Activated T-cell treated with anti-CD3 and anti-CD28 coated beads for 4 hours (primary cell): ENCODE measurements around the gene CLEC7A.

Experiments
- DNase-seq: peaks from one replicate; pipeline ENCODE4 v3.0.0-alpha.2; 2020

CLEC7A gene

GRCh38 chr12:10136637-10137205 lies 6.7 kb upstream of the CLEC7A start:
- no peak for DNase-seq

DNA sequence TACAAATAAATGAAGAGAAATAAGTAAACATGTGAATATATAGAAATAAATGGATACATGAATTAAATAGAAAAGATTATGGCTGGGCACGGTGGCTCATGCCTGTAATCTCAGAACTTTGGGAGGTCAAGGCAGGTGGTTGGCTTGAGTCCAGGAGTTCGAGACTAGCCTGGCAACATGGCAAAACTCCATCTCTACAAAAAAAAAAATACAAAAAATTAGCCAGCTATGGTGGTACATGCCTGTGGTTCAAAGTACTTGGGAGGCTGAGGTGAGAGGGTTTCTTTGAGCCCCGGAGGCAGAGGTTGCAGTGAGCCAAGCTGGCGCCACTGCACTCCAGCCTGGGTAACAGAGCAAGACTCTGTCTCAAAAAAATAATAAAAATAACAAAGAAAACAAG lies 5.1 kb upstream of the CLEC7A start:
- DNase-seq = no peak

DNA sequence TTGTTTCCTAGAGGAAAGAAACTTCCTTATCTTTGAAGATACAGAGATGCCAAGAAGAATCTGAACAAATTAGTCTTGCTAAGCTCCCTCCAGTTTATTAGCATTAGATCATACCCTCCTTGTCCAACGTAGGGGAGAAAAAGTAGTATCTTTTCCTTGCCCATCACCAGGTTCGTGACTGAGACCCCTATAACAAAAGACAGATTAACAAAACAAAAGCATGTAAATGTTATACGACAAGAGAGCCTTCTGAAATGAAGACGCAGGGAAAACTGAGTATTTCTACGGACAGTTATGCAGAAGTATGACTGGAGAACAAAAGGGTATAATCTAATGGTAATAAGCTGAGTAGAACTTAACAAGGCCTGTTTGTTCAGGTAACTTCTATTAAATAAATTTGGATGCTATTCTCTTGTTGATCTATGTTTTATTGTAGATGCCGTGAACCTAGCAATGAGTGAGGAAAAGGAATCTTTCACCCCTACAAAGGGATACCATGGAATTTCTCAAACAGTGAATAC lies 2.9 kb upstream of the CLEC7A start:
- DNase-seq = no peak

- DNase-seq = no peak
Observed at GRCh38 chr12:10131111-10131690, 1.2 kb upstream of the CLEC7A start.

GRCh38 chr12:10128687-10129086 lies 1.3 kb downstream of the CLEC7A start:
- no peak for DNase-seq

DNA sequence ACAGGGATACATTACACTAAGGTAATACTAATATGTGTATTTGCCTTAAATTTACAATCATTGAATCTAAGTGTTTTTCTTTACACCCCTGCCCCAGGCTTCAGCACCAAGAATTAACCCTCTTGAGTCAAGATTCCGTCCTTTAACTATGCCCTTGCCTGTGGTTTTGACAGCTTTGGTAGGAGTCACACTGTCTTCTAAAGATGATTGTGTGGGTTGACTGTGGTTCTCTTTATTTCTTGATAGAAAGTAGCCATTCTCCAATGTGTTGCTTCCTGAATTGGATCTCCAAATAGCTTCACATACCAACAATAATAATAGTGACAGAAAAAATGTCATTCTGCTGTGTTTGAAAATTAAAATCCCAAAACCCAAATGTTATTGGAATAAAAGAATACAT lies 3.6 kb downstream of the CLEC7A start:
- no peak for DNase-seq

DNA sequence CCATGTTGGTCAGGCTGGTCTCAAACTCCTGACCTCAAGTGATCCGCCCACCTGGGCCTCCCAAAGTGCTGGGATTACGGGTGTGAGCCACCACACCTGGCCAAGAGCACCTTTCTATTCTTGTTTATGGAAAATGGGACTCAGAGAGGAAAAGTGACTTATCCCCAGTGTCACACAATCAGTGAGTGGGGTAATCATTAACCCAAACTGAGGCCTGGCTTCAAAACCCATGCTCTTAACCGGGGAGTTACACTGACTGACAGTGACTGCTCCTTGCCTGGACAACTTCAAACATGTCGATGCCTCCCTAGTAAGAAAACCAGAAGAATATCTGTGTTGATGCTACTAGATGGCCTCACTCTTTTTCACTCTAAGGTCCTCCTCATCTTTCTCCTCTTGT lies 7.3 kb downstream of the CLEC7A start:
- no peak for DNase-seq

GRCh38 chr12:10121278-10121677 lies 8.7 kb downstream of the CLEC7A start:
- no peak for DNase-seq

DNA sequence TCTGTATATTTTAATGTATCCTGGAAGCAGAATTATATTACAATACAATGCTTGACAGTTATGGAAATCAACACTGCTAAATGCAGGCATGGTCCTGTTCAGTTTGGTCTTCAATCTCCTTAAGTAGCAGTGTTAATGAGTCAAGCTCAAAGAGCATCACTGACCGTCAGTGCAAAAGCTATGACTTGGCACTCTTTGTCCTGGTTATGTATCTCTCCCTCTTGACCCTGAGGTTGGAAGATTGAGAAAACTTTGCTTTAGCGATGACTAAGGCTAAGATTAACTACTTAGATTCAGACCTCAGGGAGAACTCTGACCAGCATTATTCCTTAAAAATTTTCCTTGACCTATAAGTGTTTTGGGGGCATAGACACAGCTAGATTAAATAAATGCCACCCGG lies 10.9 kb downstream of the CLEC7A start:
- no peak for DNase-seq

- DNase-seq = no peak
Observed at GRCh38 chr12:10115890-10116289, 14.1 kb downstream of the CLEC7A start.

DNA sequence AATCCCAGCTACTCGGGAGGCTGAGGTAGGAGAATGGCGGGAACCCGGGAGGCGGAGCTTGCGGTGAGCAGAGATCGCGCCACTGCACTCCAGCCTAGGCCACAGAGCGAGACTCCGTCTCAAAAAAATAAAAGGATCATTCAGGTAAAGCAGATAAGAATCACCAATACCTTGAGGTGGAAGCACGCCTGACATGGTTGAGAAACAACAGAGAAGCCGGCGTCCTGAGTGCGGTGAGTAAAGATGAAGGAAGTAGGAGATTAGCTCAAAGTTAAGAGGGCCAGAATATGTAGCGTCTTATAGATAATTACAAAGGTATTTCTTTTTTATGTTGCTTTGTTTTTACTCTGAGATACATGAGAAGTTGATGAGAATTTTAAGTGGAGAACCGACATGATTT lies 14.7 kb downstream of the CLEC7A start:
- no peak for DNase-seq

GRCh38 chr12:10113920-10114319 lies 16.1 kb downstream of the CLEC7A start:
- no peak for DNase-seq

GRCh38 chr12:10113075-10113474 lies 16.9 kb downstream of the CLEC7A start:
- DNase-seq = no peak

- no peak for DNase-seq
Observed at GRCh38 chr12:10111451-10111850, 18.5 kb downstream of the CLEC7A start.

DNA sequence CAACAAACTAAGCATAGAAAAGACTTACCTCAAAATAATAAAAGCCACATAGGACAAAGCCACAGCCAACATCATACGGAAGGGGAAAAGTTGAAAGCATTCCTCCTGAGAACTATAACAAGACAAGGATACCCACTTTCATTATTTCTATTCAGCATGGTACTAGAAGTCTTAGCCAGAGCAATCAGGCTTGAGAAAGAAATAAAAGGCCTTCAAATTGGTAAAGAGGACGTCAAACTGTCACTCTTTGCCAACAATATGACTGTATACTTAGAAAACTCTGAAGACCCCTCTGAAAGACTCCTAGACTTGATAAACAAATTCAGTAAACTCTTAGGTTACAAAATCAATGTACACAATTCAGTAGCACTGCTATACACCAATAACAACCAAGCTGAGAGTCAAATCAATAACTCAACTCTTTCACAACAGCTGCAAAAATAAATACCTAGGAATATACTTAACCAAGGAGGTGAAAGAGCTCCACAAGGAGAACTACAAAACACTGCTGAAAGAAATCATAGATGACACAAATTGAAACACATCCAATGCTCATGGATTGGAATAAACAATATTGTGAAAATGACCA lies 19.6 kb downstream of the CLEC7A start:
- no peak for DNase-seq

- DNase-seq = no peak
Observed at GRCh38 chr12:10102322-10102721, 27.7 kb downstream of the CLEC7A start.

DNA sequence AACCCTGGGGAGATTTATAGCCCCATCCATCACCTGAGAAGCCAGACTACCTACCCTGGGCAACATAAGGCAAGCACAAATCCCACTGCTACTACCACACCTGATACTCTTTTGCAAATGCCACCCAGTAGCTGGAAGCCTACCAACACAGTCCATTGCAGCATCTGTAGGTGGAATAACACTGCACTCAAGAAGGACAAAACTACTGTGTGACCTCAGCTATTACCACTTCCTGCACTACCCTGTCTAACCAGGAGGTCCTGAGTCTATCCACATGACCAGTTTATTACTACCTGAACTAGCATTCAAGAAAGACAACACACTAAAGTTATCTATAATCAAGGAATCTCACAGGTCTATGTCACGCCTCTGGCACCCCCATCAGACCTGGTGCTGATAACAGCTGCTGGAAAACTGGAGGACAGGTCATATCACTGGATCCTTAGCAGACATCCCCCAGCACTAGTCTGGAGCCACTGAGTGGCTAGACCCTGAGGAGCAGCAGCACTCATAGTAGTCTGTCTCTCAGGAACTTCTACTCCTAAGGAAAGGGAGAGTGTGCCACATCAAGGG lies 28.3 kb downstream of the CLEC7A start:
- DNase-seq = no peak

- no peak for DNase-seq
Observed at GRCh38 chr12:10101042-10101579, 28.9 kb downstream of the CLEC7A start.

DNA sequence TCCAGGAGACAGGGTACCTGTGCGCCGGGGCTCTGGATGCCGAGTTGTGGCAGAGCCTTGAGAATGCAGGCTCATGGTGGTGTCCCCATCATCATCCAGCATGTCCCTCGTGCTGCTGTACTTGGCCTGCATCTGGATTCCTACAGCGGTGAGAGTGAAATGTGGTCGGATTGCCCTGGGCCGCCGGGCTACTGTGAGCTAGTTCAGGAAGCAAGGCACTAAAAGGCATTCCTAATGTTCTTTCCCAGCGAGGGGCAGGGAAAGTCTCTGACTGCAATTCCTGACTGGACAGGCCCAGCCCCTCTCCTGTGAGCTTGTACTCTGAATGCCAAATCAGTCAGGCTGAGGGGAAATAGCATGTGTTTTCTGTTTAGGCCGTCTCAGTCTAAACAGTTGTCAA lies 31.2 kb downstream of the CLEC7A start, which contains the start of gene CLEC1A:
Gene CLEC1A (minus strand): TSS at position 195 of the 400 bp plus-strand sequence. CDS start 63 bp downstream, at position 132.
- no peak for DNase-seq

- DNase-seq = no peak
Observed at GRCh38 chr12:10097521-10097920, 32.5 kb downstream of the CLEC7A start.

- no peak for DNase-seq
Observed at GRCh38 chr12:10095971-10096370, 34.0 kb downstream of the CLEC7A start.

DNA sequence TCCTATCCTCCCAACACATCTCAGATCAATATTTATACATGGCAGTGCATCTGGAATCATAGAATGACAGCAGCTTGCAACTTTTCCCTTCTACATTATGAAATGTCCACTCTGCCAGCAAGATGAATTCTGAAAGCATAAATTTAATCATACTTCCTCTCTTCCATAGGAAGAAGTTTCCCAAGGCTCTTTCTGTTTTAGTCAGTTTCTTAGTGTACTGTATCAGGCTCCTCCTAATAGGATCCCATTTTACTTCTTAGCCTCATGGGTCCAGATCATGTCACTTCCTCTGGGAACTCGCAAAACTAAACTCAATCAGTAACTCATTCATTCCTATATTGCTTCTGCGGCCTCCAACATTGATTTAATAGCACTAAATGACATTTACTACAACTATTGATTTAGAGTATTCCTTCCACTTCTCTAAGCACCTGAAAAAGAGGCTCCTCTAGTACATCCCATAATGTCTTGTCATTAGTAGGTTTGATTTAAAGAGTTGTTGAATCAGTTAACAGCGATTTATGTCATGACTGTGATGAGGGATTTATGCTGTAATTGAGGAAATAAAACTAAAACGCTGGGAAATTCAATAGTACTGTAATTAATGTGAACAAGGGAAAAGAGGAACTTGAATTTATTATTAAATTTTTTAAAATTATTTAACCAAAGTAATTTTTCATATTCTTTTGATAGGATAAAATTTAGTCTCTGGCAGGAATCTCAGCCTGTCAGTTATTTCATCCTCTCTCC lies 35.2 kb downstream of the CLEC7A start:
- no peak for DNase-seq
